B cell (primary cell): ENCODE data around the gene AQP10.

ENCODE experiments used
- CTCF ChIP-seq: fragments of 200-600 bp; IDR thresholded peaks from one replicate; pipeline ENCODE4 v1.8.0; 2022; ENCODE audit warnings: antibody characterized with exemption, mild to moderate bottlenecking
- EZH2 ChIP-seq: IDR thresholded peaks from 2 replicates; pipeline ENCODE4 v1.6.1; 2012; ENCODE audit warnings: borderline replicate concordance, low read depth, mild to moderate bottlenecking, moderate library complexity, low read length; ENCODE audit not compliant: insufficient read depth, poor library complexity, severe bottlenecking

DNA sequence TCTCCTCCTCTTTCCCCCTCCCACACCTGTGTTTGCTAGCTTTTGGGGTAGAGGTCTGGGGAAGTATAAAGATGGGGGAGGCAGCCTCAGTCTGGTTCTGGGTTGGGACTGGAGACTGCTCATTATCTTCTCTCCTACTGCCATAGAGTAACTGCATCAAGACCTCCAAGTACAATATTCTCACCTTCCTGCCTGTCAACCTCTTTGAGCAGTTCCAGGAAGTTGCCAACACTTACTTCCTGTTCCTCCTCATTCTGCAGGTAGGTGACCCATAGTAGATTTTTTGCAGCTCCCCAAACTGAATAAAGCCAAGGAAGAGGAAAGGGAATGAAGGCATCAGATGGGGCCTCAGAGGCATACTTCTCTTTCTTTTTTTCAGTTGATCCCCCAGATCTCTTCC is 9.8 kb downstream of the AQP10 start:
- TF ChIP-seq CTCF (no peak), EZH2 (no peak)
